Adrenal gland (tissue), 12 donors: Measurements from ENCODE around the gene PRR19. TPM values are rescaled to one million over a fixed set of nuclear protein-coding genes. Genes with fewer than 3 reads are reported as not detected.

Experiments
- DNase-seq, 7 donors: peaks; one replicate each; pipeline ENCODE4 v3.0.0-alpha.2; 2019 to 2020
- H3K27ac ChIP-seq, 5 donors: fragments of 200-600 bp; sonication (generic) in 4 of 5; 1 replicate in 3 of 5; 2 replicates in 2 of 5; pipeline versions ENCODE4 v1.5.1 to v1.8.0; 2016 to 2020; ENCODE audit warnings: mild to moderate bottlenecking in 1 of 5
- H3K27me3 ChIP-seq: fragments of 200-600 bp; 2 replicates; pipeline ENCODE4 v1.8.0; 2021
- H3K36me3 ChIP-seq, 2 donors: fragments of 200-600 bp; replicated peaks in 1 of 2; 1 replicate in 1 of 2; 2 replicates in 1 of 2; pipeline versions ENCODE4 v1.5.1 to v1.8.0; 2018 to 2022
- H3K4me1 ChIP-seq, 2 donors: fragments of 200-600 bp; replicated peaks in 1 of 2; 1 replicate in 1 of 2; 2 replicates in 1 of 2; pipeline versions ENCODE4 v1.5.1 to v1.8.0; 2018 to 2021
- H3K4me3 ChIP-seq, 4 donors: fragments of 200-600 bp; sonication (generic) in 3 of 4; one replicate each; pipeline ENCODE4 v1.5.1; 2016 to 2018
- H3K9me3 ChIP-seq, 3 donors: fragments of 200-600 bp; sonication (generic) in 1 of 3; replicated peaks in 1 of 3; 1 replicate in 2 of 3; 2 replicates in 1 of 3; pipeline versions ENCODE4 v1.5.1 to v1.8.0; 2016 to 2021
- CTCF ChIP-seq, 6 experiments: fragments of 450-650 bp in 4 of 6; fragments of 200-600 bp in 2 of 6; sonication (generic) in 1 of 6; IDR thresholded peaks; 1 replicate in 5 of 6; 2 replicates in 1 of 6; pipeline versions ENCODE4 v1.5.1 to v1.8.0; 2016 to 2021; ENCODE audit warnings: antibody characterized with exemption in 6 of 6, mild to moderate bottlenecking in 2 of 6, moderate library complexity in 1 of 6
- POLR2A ChIP-seq, 2 donors: fragments of 450-650 bp; IDR thresholded peaks; one replicate each; pipeline ENCODE4 v1.6.1; 2017; ENCODE audit warnings: antibody characterized with exemption in 2 of 2, mild to moderate bottlenecking in 2 of 2, moderate library complexity in 1 of 2
- WGBS, 4 donors: extraction: QIAGEN DNeasy Blood & Tissue Kit in 2 of 4; methylation state at CpG; one replicate each; pipeline versions ENCODE4 v1.1.5 to v1.1.7; 2013 to 2017; 5-methylcytosine and 5-hydroxymethylcytosine counted together
- intact Hi-C, 2 donors: fragments of 100-400 bp; cut with DNase I; formaldehyde crosslinking; loops; one replicate each; pipeline versions ENCODE4 v1.14.1 to v1.15.0; 2022 to 2023
- polyA plus RNA-seq, 3 donors: library from polyadenylated mRNA; stranded (reverse); fragments of 200-250 nt in 2 of 3; fragments of 350-450 nt in 1 of 3; fragmentation: Illumina TruSeq in 1 of 3; extraction: RNeasy Lipid Tissue Mini Kit (QIAGEN cat#74804) in 1 of 3; gene quantifications; one replicate each; pipeline ENCODE4 v1.2.3, GENCODE V29; 2013 to 2014
- total RNA-seq, 9 donors: library from RNA; depleted of rRNA in 4 of 9; stranded (reverse); fragments of >200 nt in 4 of 9; fragments of 120-200 nt in 1 of 9; fragmentation: NEBNext Ultra II Directional in 1 of 9; extraction: Animal tissue kit (Norgen Biotek cat#: 25700) in 1 of 9; gene quantifications; one replicate each; pipeline versions ENCODE4 v1.1.0 to v1.2.4, GENCODE V29; 2013 to 2023
- donor health status: healthy with polysubstance abuse.
- donor health status: Bipolar disorder and iron deficiency.
- donor health status: DM: yes; HTN: yes; CAD: no.
- donor health status: DM: no; HTN: no; CAD: no.
- donor health status: DM: no; HTN: no; CAD: no.
- donor health status: DM: yes; HTN: yes; CAD: no.

Gene PRR19
- total and polyA plus RNA-seq, 12 donors: 0.51 to 2.5 (median 1.5) TPM

- intact Hi-C loops: no loop called here
- no peaks in the 10 kb centered on the region for H3K9me3 ChIP-seq
- DNase-seq: peak in 1 of 7 donors; percentile 29
- peak overlapping the region in 1 of 4 donors; percentile 14 for H3K4me3 ChIP-seq
- H3K27me3 ChIP-seq: no peaks in the 10 kb centered on the region
- H3K36me3 ChIP-seq: peaks cover 0 to 42% of the 10 kb centered on the region in 2 donors
- H3K4me1 ChIP-seq: peaks cover 49 to 50% of the 10 kb centered on the region in 2 donors
- 18 to 30% (median 22%) methylated on average over 6 of the region's 6 CpGs for WGBS, 4 donors
- TF ChIP-seq POLR2A (IDR thresholded peaks at IDR 0.05) (no peak), CTCF (IDR thresholded peaks at IDR 0.05) (no peak)
- peak overlapping the region in 4 of 5 donors; percentile 49 to 100 (median 78) for H3K27ac ChIP-seq
Observed at GRCh38 chr19:42285988-42286348, 16.0 kb upstream of the PRR19 start.

- DNase-seq: peak; percentile 71 to 85 (median 75)
- H3K4me1 ChIP-seq: peaks cover 44 to 45% of the 10 kb centered on the region in 2 donors
- WGBS, 4 donors: 13 to 19% (median 17%) methylated on average over 10 to 13 of the region's 13 CpGs
Observed at GRCh38 chr19:42286349-42287016, 15.4 kb upstream of the PRR19 start.

GRCh38 chr19:42287017-42287826 is 14.7 kb upstream of the PRR19 start:
- 83 to 89% (median 86%) methylated on average over 12 to 30 of the region's 30 CpGs for WGBS, 4 donors
- Histone ChIP-seq H3K27me3 (no peaks in the 10 kb centered on the region), H3K27ac (peak overlapping the region in 2 of 5 donors; percentile 85 to 100), H3K9me3 (no peaks in the 10 kb centered on the region), H3K4me1 (peaks cover 36 to 38% of the 10 kb centered on the region in 2 donors), H3K4me3 (no peak overlapping the region), H3K36me3 (peaks cover 0 to 54% of the 10 kb centered on the region in 2 donors)
- intact Hi-C loops: no loop called here
- DNase-seq: peak in 4 of 7 donors; percentile 17 to 61 (median 26)
- TF ChIP-seq CTCF (IDR thresholded peaks at IDR 0.05): no peak
- TF ChIP-seq POLR2A (IDR thresholded peaks at IDR 0.05): no peak

More at GRCh38 chr19:42286349-42287016, 15.4 kb upstream of the PRR19 start:
- Histone ChIP-seq H3K27ac (peak overlapping the region in 4 of 5 donors; percentile 49 to 100 (median 78)), H3K4me3 (peak overlapping the region in 1 of 4 donors; percentile 14), H3K27me3 (no peaks in the 10 kb centered on the region), H3K36me3 (peaks cover 0 to 47% of the 10 kb centered on the region in 2 donors), H3K9me3 (no peaks in the 10 kb centered on the region)
- TF ChIP-seq CTCF (IDR thresholded peaks at IDR 0.05): no peak
- peak in 1 of 2 donors; percentile 57 for TF ChIP-seq POLR2A (IDR thresholded peaks at IDR 0.05)
- intact Hi-C loops: no loop called here

- WGBS, 4 donors: 86 to 93% (median 90%) methylated on average over 10 of the region's 10 CpGs
- TF ChIP-seq CTCF (IDR thresholded peaks at IDR 0.05): no peak
- TF ChIP-seq POLR2A (IDR thresholded peaks at IDR 0.05): no peak
- peak in 1 of 7 donors; percentile 20 for DNase-seq
- peaks cover 0 to 60% of the 10 kb centered on the region in 2 donors for H3K36me3 ChIP-seq
- H3K4me1 ChIP-seq: peaks cover 32% of the 10 kb centered on the region in 2 donors
- no peak overlapping the region for H3K27ac ChIP-seq
- intact Hi-C loops: no loop called here
- no peaks in the 10 kb centered on the region for H3K27me3 ChIP-seq
- no peak overlapping the region for H3K4me3 ChIP-seq
- no peaks in the 10 kb centered on the region for H3K9me3 ChIP-seq
Observed at GRCh38 chr19:42287827-42288107, 14.2 kb upstream of the PRR19 start.
